HepG2 (cell line): ENCODE results near the gene GPR107. TPM values are rescaled to one million over a fixed set of nuclear protein-coding genes. Genes with fewer than 3 reads are reported as not detected.

Experiments
- EEA1 ChIP-seq: sonication (generic); formaldehyde crosslinking; IDR thresholded peaks from 2 replicates; pipeline ENCODE4 v1.5.1; 2020; ENCODE audit warnings: mild to moderate bottlenecking, missing genetic modification reagents, borderline replicate concordance
- RERE ChIP-seq: IDR thresholded peaks from 2 replicates; pipeline ENCODE4 v1.6.1; 2016; ENCODE audit warnings: low read depth, missing genetic modification reagents, missing compliant biosample characterization
- SALL1 ChIP-seq: sonication (generic); formaldehyde crosslinking; IDR thresholded peaks from 2 replicates; pipeline ENCODE4 v1.8.0; 2022; ENCODE audit warnings: mild to moderate bottlenecking, missing genetic modification reagents
- SAP130 ChIP-seq: IDR thresholded peaks from 2 replicates; pipeline ENCODE4 v1.6.1; 2016; ENCODE audit warnings: low read depth
- ZNF10 ChIP-seq: sonication (generic); formaldehyde crosslinking; IDR thresholded peaks from 2 replicates; pipeline ENCODE4 v1.4.0; 2020; ENCODE audit warnings: mild to moderate bottlenecking, low read depth, missing genetic modification reagents, borderline replicate concordance
- ZNF224 ChIP-seq: sonication (generic); formaldehyde crosslinking; IDR thresholded peaks from 2 replicates; pipeline ENCODE4 v1.5.0; 2020; ENCODE audit warnings: mild to moderate bottlenecking, missing genetic modification reagents
- ZNF670 ChIP-seq: sonication (generic); formaldehyde crosslinking; IDR thresholded peaks from 2 replicates; pipeline ENCODE4 v1.8.0; 2022; ENCODE audit warnings: mild to moderate bottlenecking, missing genetic modification reagents, borderline replicate concordance
- polyA plus RNA-seq, 8 experiments: library from polyadenylated mRNA; depleted of rRNA in 3 of 8; stranded (reverse) in 7 of 8; unstranded in 1 of 8; fragments of >200 nt; fragmentation: Illumina TruSeq in 4 of 8; extraction: Trizol in 4 of 8; gene quantifications; 2 replicates each; pipeline versions ENCODE4 v1.2.1 to v1.2.3, GENCODE V29; 2011 to 2016; ENCODE audit warnings: low read depth in 4 of 8, missing spikeins in 1 of 8, mixed read lengths in 1 of 8; ENCODE audit not compliant: insufficient read depth in 1 of 8
- total RNA-seq, 5 experiments: library from RNA; depleted of rRNA; stranded (reverse); fragments of >200 nt; fragmentation: Illumina TruSeq; extraction: Trizol; gene quantifications; 2 replicates each; pipeline ENCODE4 v1.2.3, GENCODE V29; 2016; ENCODE audit warnings: low read depth in 1 of 5
- TF ChIP-seq, protein P1 (sequence below): sonication (generic); formaldehyde crosslinking; IDR thresholded peaks from 2 replicates; pipeline ENCODE4 v1.8.0; 2022; ENCODE audit warnings: missing genetic modification reagents, low read depth, mild to moderate bottlenecking, borderline replicate concordance
- TF ChIP-seq, protein P2 (sequence below): sonication (generic); formaldehyde crosslinking; IDR thresholded peaks from 2 replicates; pipeline ENCODE4 v1.4.0; 2020; ENCODE audit warnings: mild to moderate bottlenecking, missing genetic modification reagents

The GPR107 gene
- total and polyA plus RNA-seq, 2 of the 13 experiments (the other 11 are each of a cell fraction or from before 2014, with no cell fraction given), result 22.5 to 24.4 TPM

- no peak for TF ChIP-seq ZNF10 (CRISPR knock-in tag)
- TF ChIP-seq, protein P1, sequence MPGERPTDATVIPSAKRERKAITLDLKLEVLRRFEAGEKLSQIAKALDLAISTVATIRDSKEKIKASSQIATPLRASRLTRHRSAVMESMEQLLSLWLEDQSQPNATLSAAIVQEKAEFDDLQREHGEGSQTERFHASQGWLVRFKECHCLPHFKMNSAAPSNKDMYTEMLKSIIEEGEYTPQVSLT (CRISPR knock-in tag), result no peak
- TF ChIP-seq SALL1 (CRISPR knock-in tag), result 0 out of 2 replicates have a peak, but pooled peaks have one; percentile 35
- TF ChIP-seq SAP130 (CRISPR knock-in tag), result peak; percentile 58
- TF ChIP-seq ZNF670 (CRISPR knock-in tag), result no peak
- no peak for TF ChIP-seq EEA1
- TF ChIP-seq, protein P2, sequence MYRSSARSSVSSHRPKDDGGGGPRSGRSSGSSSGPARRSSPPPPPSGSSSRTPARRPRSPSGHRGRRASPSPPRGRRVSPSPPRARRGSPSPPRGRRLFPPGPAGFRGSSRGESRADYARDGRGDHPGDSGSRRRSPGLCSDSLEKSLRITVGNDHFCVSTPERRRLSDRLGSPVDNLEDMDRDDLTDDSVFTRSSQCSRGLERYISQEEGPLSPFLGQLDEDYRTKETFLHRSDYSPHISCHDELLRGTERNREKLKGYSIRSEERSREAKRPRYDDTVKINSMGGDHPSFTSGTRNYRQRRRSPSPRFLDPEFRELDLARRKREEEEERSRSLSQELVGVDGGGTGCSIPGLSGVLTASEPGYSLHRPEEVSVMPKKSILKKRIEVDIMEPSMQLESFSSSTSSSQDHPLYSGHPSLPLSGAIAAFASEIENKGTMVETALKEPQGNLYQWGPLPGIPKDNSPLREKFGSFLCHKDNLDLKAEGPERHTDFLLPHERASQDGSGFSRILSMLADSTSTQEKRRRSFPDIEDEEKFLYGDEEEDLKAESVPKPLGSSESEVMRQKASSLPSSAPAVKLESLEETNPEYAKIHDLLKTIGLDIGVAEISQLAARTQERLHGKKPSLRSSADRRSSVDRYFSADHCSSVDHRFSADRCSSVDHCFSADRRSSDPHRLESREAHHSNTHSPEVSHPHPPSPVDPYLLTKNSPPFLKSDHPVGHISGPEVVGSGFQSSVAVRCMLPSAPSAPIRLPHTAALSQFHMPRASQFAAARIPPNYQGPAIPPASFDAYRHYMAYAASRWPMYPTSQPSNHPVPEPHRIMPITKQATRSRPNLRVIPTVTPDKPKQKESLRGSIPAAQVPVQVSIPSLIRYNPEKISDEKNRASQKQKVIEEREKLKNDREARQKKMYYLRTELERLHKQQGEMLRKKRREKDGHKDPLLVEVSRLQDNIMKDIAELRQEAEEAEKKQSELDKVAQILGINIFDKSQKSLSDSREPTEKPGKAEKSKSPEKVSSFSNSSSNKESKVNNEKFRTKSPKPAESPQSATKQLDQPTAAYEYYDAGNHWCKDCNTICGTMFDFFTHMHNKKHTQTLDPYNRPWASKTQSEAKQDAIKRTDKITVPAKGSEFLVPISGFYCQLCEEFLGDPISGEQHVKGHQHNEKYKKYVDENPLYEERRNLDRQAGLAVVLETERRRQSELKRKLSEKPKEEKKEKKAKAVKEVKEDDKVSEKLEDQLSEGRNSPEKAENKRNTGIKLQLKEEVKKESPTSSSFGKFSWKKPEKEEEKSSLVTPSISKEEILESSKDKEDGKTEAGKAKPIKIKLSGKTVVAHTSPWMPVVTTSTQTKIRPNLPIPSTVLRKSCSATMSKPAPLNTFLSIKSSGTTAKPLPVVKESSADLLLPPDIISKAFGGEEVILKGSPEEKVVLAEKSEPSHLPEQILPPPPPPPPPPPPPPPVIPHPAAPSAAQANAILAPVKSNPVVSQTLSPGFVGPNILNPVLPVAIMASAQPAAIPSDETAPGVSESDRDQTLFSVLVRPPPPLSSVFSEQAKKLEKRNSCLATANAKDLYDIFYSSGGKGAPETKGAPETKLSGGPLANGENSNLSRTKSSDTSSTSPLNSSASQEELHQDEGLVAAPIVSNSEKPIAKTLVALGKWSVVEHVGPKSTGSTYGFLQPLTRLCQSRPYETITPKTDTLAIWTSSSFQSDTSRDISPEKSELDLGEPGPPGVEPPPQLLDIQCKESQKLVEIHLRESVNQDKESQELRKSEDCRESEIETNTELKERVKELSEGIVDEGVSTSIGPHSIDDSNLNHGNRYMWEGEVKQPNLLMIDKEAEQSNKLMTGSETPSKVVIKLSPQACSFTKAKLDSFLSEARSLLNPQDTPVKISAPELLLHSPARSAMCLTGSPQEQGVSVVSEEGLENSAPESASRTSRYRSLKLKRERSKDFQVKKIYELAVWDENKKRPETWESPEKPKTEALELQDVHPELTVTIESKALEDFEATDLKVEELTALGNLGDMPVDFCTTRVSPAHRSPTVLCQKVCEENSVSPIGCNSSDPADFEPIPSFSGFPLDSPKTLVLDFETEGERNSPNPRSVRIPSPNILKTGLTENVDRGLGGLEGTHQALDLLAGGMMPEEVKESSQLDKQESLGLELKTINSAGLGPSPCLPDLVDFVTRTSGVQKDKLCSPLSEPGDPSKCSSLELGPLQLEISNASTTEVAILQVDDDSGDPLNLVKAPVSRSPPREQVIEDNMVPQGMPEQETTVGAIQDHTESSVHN (CRISPR knock-in tag), result peak; percentile 73; the same call in 1 of the 2 replicates
- TF ChIP-seq ZNF224 (CRISPR knock-in tag), result no peak
- peak; percentile 46; the same call in 1 of the 2 replicates for TF ChIP-seq RERE (CRISPR knock-in tag)
Observed at GRCh38 chr9:130043654-130044623, 9.8 kb upstream of the GPR107 start (continued).
